Small intestine (tissue), 16 donors: ENCODE results near the gene EPHA3. TPM values are rescaled to one million over a fixed set of nuclear protein-coding genes. Genes with fewer than 3 reads are reported as not detected.

Experiments
- DNase-seq, 2 donors: peaks; one replicate each; pipeline versions ENCODE4 v3.0.0 to v3.0.0-alpha.2; 2013
- FAIRE-seq: peaks from 2 replicates; lab custom pipeline; 2012; peaks lifted over from hg19 to GRCh38; lab: Jason Lieb, UNC
- H3K27ac ChIP-seq, 3 donors: one replicate each; pipeline ENCODE4 v1.5.1; 2013; ENCODE audit warnings: low read length in 2 of 3, mild to moderate bottlenecking in 2 of 3, control low read depth in 1 of 3, inconsistent platforms in 1 of 3, low read depth in 1 of 3, moderate library complexity in 1 of 3
- H3K27me3 ChIP-seq, 3 donors: one replicate each; pipeline ENCODE4 v1.6.1; 2013; ENCODE audit warnings: low read length in 3 of 3, inconsistent platforms in 1 of 3; ENCODE audit not compliant: control insufficient read depth in 3 of 3, insufficient read depth in 3 of 3
- H3K36me3 ChIP-seq, 3 donors: one replicate each; pipeline ENCODE4 v1.6.1; 2013; ENCODE audit warnings: low read length in 3 of 3, inconsistent platforms in 1 of 3, low read depth in 1 of 3, mild to moderate bottlenecking in 1 of 3, moderate library complexity in 1 of 3; ENCODE audit not compliant: control insufficient read depth in 3 of 3, insufficient read depth in 2 of 3
- H3K4me1 ChIP-seq, 3 donors: one replicate each; pipeline ENCODE4 v1.6.1; 2013; ENCODE audit warnings: low read length in 2 of 3, inconsistent platforms in 1 of 3, low read depth in 1 of 3, mild to moderate bottlenecking in 1 of 3, moderate library complexity in 1 of 3; ENCODE audit not compliant: control insufficient read depth in 3 of 3, insufficient read depth in 2 of 3
- H3K4me3 ChIP-seq, 3 donors: one replicate each; pipeline ENCODE4 v1.5.1; 2013; ENCODE audit warnings: low read length in 3 of 3, control low read depth in 1 of 3, inconsistent platforms in 1 of 3, low read depth in 1 of 3, mild to moderate bottlenecking in 1 of 3, moderate library complexity in 1 of 3
- H3K9me3 ChIP-seq, 2 donors: one replicate each; pipeline ENCODE4 v1.6.1; 2013; ENCODE audit warnings: low read depth in 1 of 2, low read length in 1 of 2; ENCODE audit not compliant: control insufficient read depth in 2 of 2, insufficient read depth in 1 of 2
- WGBS, 3 donors: extraction: QIAGEN DNeasy Blood & Tissue Kit; methylation state at CpG; one replicate each; pipeline ENCODE4 v1.1.7; 2013; 5-methylcytosine and 5-hydroxymethylcytosine counted together
- long read RNA-seq, 10 donors: transcript quantifications; one replicate each; lab custom pipeline, GENCODE V29; 2026
- polyA plus RNA-seq, 4 donors: library from polyadenylated mRNA; stranded (reverse) in 3 of 4; unstranded in 1 of 4; fragments of 200-250 nt in 3 of 4; fragments of 120-200 nt in 1 of 4; gene quantifications; one replicate each; pipeline versions ENCODE4 v1.2.1 to v1.2.3, GENCODE V29; 2013
- donor health status: healthy with polysubstance abuse.
- donor health status: control.
- donor health status: control.
- donor health status: Bipolar disorder and iron deficiency.
- donor health status: healthy.

Gene EPHA3
- 1 to 10 TPM in 1 of 4 donors, under 1 TPM in 2, not detected in 1; under 0.01 to 3.0 (median 0.88) TPM for polyA plus RNA-seq
- long read RNA-seq, donor 1, result 0 reads
- long read RNA-seq, donor 2, result 0 reads
- long read RNA-seq, donor 3, result 0 reads
- long read RNA-seq, donor 4, result 0 reads
- long read RNA-seq, donor 5, result 0 reads
- long read RNA-seq, donor 6, result 0 reads
- long read RNA-seq, donor 7, result 0 reads
- long read RNA-seq, donor 8, result 0 reads
- long read RNA-seq, donor 9, result 0 reads
- long read RNA-seq, donor 10, result 0 reads

DNA sequence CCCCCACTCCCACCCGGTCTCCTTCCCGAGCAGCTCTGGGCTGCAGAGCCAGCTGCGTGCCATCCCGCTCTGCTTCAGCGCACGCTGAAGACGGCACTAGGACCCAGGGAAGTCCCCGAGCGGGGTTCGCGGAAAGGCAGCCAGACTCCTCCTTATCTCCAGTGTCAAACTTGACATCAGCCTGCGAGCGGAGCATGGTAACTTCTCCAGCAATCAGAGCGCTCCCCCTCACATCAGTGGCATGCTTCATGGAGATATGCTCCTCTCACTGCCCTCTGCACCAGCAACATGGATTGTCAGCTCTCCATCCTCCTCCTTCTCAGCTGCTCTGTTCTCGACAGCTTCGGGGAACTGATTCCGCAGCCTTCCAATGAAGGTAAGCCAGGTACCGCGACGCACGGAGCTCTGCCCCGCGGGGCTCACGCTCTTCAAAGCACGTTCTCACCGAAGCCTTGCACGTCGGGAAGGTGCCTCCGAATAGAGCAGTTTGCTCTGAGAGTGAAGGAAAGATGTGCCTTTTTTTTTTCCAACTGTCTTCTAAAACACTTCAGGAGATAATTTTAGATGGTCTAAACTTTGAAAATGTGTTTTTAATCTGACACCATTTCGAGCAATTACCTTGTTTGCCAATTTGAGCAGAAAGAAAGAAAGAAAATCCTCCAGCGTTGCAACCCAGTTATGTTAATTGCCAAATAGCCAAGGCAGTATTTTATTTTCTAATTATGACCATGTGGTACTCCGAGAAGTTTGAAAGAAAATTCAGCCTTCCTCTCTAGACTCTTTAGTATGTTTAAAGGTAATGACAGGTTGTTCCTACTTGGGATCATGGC, at the start of gene EPHA3:
EPHA3 (plus strand) TSS at position 161 of the 830 bp plus-strand sequence; CDS start at position 289, 128 bp downstream.
- H3K27me3 ChIP-seq, result peaks cover 0 to 16% (median 0%) of the 10 kb centered on the region in 3 donors
- no peaks in the 10 kb centered on the region for H3K4me1 ChIP-seq
- WGBS, 3 donors, result 2 to 4% (median 2%) methylated on average over 32 of the region's 32 CpGs
- peak within 1 kb of the TSS in 1 of 3 donors; percentile 45 for H3K4me3 ChIP-seq
- H3K36me3 ChIP-seq, result no peaks in the 10 kb centered on the region
- FAIRE-seq (no peak), DNase-seq (peak; percentile 30 to 67)
- H3K9me3 ChIP-seq, result no peaks in the 10 kb centered on the region
- no peak within 1 kb of the TSS for H3K27ac ChIP-seq

DNA sequence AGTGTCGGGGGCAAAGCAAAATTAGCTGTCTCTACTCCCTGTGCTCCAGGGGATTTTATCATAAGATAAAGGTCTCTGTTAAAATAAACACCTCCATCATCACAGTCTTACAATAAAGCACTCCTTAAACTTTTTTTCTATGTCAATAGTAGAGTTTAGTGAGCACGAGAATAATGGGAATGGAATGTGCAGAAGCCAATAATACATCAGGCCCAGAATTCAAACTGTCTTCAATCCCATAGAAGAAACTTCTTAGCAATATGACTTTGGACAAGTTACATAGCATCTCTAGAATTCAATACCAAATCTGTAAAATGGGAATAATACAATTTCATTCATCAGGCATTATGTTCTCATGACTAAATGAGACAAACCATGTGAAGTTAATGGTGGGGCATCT, 49.0 kb upstream of the EPHA3 start:
- Histone ChIP-seq H3K9me3 (no peaks in the 10 kb centered on the region), H3K4me1 (no peaks in the 10 kb centered on the region), H3K4me3 (no peak overlapping the region), H3K27ac (no peak overlapping the region), H3K27me3 (no peaks in the 10 kb centered on the region), H3K36me3 (no peaks in the 10 kb centered on the region)
- DNase-seq (no peak), FAIRE-seq (no peak)
- 55 to 72% (median 57%) methylated on average over 2 of the region's 2 CpGs for WGBS, 3 donors

DNA sequence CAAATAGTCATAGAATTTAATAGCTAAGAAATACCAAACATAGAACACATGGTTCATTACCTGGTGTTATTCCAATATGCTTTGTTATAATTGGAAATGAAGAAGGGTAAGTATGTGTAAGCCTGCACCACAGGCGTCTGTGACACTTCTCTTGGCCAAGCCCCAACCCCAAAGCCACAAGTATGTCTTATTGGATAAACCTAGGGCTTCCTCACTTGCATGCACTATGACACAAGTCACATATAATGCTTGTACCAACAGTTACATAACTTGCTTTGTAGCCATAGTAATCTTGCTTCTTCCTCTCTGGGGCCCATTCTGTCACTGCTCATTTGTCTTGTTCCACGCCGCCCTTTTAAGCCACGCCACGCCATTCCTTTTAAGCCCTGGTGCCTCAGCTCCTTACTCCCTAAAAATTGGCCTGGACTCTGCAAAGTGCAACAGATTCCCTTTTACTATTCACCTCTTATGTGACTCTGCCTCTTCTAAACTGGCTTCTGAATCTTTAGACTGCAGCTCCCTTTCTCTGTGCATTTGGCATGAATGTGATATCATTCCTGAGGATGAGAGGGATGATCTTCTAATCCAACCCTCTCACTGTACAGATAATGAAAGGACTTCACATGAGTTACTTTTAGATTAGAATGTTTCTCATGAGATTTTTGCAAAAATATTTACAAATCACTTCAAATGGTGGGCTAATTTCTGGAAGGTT, 48.1 kb upstream of the EPHA3 start:
- no peak overlapping the region for H3K27ac ChIP-seq
- DNase-seq (no peak), FAIRE-seq (no peak)
- no peaks in the 10 kb centered on the region for H3K9me3 ChIP-seq
- WGBS, 3 donors, result 73 to 78% (median 75%) methylated on average over 5 of the region's 5 CpGs
- H3K27me3 ChIP-seq, result no peaks in the 10 kb centered on the region
- H3K4me1 ChIP-seq, result no peaks in the 10 kb centered on the region
- H3K4me3 ChIP-seq, result no peak overlapping the region
- no peaks in the 10 kb centered on the region for H3K36me3 ChIP-seq

DNA sequence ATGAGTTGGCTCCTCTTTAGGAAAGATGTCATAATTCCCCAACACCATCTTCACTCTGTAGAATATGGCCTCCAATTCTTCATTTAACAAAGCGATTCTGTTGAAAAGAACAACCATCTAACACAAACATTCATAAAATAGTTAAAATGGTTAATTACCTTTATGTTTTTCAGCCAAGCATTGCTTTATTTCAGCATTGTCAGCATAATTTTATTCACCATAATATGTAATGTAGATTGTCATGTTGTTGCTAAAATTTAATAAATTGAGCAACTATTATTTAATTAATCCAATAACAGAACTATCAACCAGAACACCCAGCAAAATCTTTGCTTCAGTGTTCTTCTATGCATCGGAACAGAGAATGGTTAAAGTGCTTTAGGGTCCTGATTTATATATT, 46.2 kb upstream of the EPHA3 start:
- 91 to 95% (median 92%) methylated on average over 2 of the region's 2 CpGs for WGBS, 3 donors
- H3K4me3 ChIP-seq, result no peak overlapping the region
- no peaks in the 10 kb centered on the region for H3K27me3 ChIP-seq
- H3K9me3 ChIP-seq, result no peaks in the 10 kb centered on the region
- H3K27ac ChIP-seq, result no peak overlapping the region
- DNase-seq (no peak), FAIRE-seq (no peak)
- H3K36me3 ChIP-seq, result no peaks in the 10 kb centered on the region
- no peaks in the 10 kb centered on the region for H3K4me1 ChIP-seq

DNA sequence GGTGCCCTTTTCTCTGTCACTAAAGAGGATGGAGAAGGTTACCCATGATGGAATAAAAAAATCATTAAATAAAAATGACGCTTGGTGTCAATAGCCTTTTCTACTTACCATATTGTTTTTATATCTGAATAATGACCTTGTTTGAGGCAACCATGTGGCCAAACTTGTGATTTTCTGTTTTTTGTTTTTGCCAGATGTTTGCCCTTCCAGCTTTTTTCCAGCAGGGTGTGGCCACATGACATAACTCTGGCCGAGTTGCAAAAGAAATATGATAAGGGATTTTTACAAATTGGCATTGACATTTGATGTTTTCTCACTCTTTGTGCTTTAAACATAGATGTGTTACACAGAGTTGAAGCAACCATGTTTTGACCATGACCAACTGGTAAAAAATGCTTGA, 39.7 kb upstream of the EPHA3 start:
- no peaks in the 10 kb centered on the region for H3K9me3 ChIP-seq
- H3K4me1 ChIP-seq, result no peaks in the 10 kb centered on the region
- FAIRE-seq (no peak), DNase-seq (no peak)
- H3K27ac ChIP-seq, result no peak overlapping the region
- no peak overlapping the region for H3K4me3 ChIP-seq
- WGBS, 3 donors, result 68 to 70% (median 68%) methylated on average over 2 of the region's 2 CpGs
- no peaks in the 10 kb centered on the region for H3K27me3 ChIP-seq
- no peaks in the 10 kb centered on the region for H3K36me3 ChIP-seq

DNA sequence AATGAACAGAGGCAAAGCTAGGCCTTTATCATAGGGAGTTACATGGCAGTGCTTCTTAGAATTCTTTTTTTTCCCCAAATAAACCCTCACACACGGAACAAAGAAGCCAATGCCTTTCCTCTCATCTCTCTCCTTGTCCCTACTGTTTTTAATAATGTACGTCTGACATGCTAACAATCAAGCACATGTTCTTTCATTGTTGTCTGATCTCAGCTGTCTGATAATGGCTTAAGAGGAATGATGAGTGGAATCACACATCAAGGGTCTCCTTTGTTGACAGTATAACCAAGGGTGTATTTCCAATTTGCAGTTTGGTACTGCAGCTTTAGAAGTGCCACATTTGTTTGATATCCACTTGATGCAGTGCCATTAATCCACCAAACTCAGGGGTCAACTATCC, 34.8 kb upstream of the EPHA3 start:
- no peaks in the 10 kb centered on the region for H3K4me1 ChIP-seq
- FAIRE-seq (no peak), DNase-seq (no peak)
- no peaks in the 10 kb centered on the region for H3K36me3 ChIP-seq
- WGBS, 3 donors, result 35 to 65% (median 62%) methylated on average over 2 of the region's 2 CpGs
- H3K4me3 ChIP-seq, result no peak overlapping the region
- H3K9me3 ChIP-seq, result no peaks in the 10 kb centered on the region
- H3K27me3 ChIP-seq, result no peaks in the 10 kb centered on the region
- no peak overlapping the region for H3K27ac ChIP-seq

DNA sequence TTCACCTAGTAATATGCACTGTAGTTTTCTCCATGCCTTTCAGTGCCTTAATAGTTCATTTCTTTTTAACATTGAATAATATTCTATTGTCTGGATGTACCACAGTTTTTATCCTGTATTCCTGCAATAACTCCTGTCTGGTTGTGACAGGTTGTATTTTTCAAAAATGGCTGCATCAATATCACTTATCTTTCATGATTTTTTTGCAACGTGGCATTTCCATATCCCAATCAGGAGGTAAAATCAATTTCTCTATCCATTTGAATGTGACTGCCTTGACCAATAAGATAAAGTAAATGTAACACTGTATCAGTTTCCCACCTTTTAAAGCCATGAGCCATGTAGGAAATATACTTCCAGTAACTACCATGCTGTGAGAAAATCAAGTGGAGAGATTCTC, 27.5 kb upstream of the EPHA3 start:
- H3K9me3 ChIP-seq, result no peaks in the 10 kb centered on the region
- H3K36me3 ChIP-seq, result no peaks in the 10 kb centered on the region
- DNase-seq, result no peak
- no peak overlapping the region for H3K4me3 ChIP-seq
- H3K27ac ChIP-seq, result no peak overlapping the region
- H3K27me3 ChIP-seq, result no peaks in the 10 kb centered on the region
- 52 to 77% (median 54%) methylated on average over 1 of the region's 1 CpG for WGBS, 3 donors
- no peak for FAIRE-seq
- H3K4me1 ChIP-seq, result no peaks in the 10 kb centered on the region

DNA sequence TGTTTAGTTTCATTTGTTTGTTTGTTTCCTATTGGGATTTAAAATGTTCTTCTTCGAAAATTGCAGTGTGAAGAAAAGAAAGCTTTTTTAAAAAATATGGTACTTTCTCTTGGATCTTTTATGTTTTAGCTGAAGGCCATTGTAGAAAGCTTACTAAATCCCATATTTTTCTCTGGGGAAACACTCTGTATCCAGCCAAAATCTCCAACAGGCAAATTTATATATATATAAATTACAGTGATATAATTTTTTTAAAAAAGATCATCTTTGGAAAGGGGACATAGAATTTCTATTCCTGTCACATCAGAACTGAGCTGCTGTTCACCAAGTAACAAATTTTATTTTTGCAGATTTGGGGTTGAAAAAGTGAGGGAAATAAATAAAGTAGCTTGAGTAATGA, 19.6 kb upstream of the EPHA3 start:
- H3K4me3 ChIP-seq, result no peak overlapping the region
- H3K27me3 ChIP-seq, result no peaks in the 10 kb centered on the region
- H3K4me1 ChIP-seq, result no peaks in the 10 kb centered on the region
- H3K36me3 ChIP-seq, result no peaks in the 10 kb centered on the region
- H3K9me3 ChIP-seq, result no peaks in the 10 kb centered on the region
- H3K27ac ChIP-seq, result no peak overlapping the region
- DNase-seq (no peak), FAIRE-seq (no peak)
- 67 to 80% (median 73%) methylated on average over 1 of the region's 1 CpG for WGBS, 3 donors
